GM12873 (cell line): Measurements from ENCODE around the gene CHMP3.

Experiments used
- TF ChIP-seq, protein P1 (sequence below): IDR thresholded peaks from 2 replicates; pipeline ENCODE4 v1.5.1; 2012; ENCODE audit warnings: low read depth, mild to moderate bottlenecking, moderate library complexity, low read length, control low read depth; ENCODE audit not compliant: insufficient read depth; ENCODE audit errors: missing control alignments

The CHMP3 gene

DNA sequence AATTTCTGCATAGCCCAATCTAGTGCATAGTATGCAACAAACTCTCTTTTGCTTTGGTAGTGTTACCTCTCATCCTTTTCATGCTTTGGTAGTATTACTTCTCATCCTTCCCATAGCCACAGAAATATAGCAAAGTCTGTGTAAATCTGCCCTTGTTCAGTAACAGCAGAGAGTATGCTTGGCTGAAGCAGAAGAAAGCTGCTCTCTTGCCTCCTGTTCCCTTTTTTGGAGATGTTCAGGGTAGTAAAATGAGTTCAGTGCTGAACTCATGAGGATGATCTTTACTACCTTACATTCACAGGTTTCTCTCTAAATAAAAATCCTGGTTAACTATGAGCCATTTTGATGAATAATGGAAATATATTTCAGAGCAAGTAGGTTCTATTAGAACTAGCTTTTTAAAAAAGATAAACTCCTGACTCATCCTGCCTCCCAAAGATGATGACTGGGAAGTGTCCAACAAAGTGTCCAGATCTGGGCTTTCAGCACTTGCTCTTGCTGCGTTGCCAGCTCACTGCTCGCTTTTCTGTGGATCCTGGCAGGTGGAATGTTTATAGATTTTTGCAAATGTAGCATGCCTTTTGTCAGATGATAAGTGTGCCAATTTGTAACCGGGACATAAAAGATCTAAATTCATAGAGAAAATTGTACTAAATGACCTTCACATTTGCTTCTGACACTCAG is 29.4 kb upstream of the CHMP3 start:
- TF ChIP-seq, protein P1, sequence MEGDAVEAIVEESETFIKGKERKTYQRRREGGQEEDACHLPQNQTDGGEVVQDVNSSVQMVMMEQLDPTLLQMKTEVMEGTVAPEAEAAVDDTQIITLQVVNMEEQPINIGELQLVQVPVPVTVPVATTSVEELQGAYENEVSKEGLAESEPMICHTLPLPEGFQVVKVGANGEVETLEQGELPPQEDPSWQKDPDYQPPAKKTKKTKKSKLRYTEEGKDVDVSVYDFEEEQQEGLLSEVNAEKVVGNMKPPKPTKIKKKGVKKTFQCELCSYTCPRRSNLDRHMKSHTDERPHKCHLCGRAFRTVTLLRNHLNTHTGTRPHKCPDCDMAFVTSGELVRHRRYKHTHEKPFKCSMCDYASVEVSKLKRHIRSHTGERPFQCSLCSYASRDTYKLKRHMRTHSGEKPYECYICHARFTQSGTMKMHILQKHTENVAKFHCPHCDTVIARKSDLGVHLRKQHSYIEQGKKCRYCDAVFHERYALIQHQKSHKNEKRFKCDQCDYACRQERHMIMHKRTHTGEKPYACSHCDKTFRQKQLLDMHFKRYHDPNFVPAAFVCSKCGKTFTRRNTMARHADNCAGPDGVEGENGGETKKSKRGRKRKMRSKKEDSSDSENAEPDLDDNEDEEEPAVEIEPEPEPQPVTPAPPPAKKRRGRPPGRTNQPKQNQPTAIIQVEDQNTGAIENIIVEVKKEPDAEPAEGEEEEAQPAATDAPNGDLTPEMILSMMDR = no peak

DNA sequence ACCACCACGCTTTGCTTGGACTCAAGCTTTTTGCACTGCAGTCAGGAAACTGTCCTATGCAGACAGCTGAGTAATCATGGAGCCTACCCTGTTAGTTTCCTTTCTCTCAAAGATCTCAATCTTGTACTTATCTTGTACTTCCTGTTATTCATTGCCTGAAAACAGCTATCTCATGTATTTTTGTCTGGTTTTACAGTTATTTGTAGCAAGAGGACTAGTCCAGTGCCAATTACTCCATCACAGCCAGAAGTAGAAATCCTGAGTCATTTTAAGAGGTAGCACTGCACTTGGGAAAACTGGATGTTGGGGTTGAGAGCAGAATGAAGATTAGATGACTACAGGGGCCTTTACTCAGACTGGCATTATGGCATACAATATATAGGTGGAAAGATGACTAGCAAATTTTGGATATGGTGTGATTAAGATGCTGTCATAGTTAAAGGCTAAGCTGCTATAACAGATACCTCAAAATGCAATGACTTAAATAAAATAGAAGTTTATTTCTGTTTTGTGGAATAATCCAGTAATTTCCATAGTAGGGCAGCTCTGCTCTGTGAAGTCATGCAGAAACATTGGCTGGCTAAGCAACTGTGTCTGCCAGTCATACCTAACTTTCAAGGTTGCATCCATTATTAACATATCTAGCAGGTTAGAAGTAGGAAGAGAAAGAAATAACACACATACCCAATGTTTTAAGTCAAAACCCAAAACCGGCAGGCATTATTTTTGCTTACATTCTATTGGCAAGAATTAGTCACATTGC is 21.1 kb upstream of the CHMP3 start:
- TF ChIP-seq, protein P1 = no peak

GRCh38 chr2:86580560-86580959 is 17.3 kb upstream of the CHMP3 start:
- TF ChIP-seq, protein P1 = no peak

- TF ChIP-seq, protein P1 = no peak
Observed at GRCh38 chr2:86577817-86578456, 14.7 kb upstream of the CHMP3 start.

DNA sequence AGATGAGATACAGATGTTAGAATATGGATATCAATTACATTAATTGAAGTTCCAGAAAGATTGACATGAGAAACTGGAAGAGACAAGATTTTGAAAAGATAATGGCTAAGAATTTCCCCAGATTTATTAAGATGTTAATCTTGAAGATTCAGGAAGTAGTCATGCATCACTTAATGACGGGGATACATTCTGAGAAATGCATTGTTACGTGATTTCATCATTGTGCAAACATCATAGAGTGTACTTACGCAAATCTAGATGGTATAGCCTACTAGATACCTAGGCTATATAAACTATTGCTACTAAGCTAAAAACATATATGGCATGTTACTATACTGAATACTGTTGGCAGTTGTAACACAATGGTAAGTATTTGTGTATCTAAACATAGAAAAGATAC is 6.8 kb upstream of the CHMP3 start:
- TF ChIP-seq, protein P1 = no peak

DNA sequence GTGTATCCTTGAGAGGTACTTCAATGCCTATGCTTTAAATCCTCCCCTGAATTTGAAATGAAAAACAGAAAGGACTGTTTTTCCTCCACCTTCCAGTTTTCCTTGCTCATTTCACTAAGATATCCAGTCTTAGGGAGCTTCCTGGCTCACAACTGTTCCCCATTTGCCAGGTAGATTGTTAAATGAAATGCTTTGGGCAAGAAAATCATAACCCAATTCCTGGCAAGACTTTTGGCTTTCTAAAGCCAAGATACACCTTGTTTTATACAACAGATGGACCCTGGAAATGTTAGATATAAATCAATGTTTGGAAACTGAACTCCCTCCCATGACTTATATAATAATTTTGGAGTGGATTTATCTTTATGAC is 3.6 kb upstream of the CHMP3 start:
- TF ChIP-seq, protein P1 = no peak

DNA sequence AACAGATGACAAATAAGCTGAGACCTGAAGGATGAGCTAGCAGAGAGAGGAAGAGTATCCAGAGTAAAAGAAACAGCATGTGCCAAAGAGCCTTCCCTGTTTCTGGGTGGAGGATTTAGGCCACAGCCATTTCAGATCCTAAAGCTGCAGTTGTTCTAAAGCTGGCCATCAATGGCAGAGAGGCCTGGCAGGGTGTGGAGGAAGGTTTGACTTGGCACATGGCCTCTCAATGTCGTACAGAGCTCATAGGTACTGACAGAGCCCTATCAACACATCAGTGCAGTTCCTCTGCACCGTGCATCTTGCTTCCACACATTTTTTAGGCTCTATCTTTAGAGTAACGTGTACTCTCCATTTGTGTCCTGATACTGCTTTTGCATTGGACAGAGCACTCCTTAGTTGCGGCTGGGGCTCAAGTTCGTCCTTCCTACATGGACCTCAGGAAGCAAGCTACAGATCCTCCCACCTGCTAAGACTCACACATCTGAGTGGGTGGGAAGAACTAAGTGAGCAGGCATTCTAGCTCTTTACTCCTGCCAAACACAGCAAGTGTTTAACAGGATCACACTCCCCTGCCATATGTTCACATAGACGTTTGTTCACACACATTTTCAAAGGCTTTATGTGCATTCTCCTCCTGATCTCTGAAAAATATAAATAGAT is 3.0 kb upstream of the CHMP3 start:
- TF ChIP-seq, protein P1 = no peak
